H1 (cell line): ENCODE measurements around the gene AQP6. TPM values are rescaled to one million over a fixed set of nuclear protein-coding genes. Genes with fewer than 3 reads are reported as not detected.

Experiments
- CTCF ChIA-PET: fragments of 300-600 bp; sonication (Branson Sonifier 250); formaldehyde crosslinking; loops from one replicate; lab custom pipeline; 2021; ENCODE audit not compliant: partially characterized antibody; lab: Charles Lee
- POLR2A ChIA-PET: fragments of 300-600 bp; sonication (Branson Sonifier 250); formaldehyde crosslinking; loops from one replicate; lab custom pipeline; 2021; ENCODE audit warnings: inconsistent platforms; ENCODE audit not compliant: partially characterized antibody; lab: Charles Lee
- DNase-seq, 2 experiments: peaks; one replicate each; pipeline versions ENCODE4 v3.0.0 to v3.0.0-alpha.2; 2010 to 2022; ENCODE audit warnings: low spot score in 2 of 2, low read depth in 1 of 2, mixed read lengths in 1 of 2
- FAIRE-seq: peaks from 2 replicates; lab custom pipeline; 2011; peaks lifted over from hg19 to GRCh38; lab: Jason Lieb, UNC
- H2AFZ ChIP-seq: 2 replicates; pipeline ENCODE4 v1.8.1; 2012; ENCODE audit warnings: low read length, inconsistent platforms
- H2AK5ac ChIP-seq: 2 replicates; pipeline ENCODE4 v1.6.1; 2013; ENCODE audit warnings: low read depth, low read length
- H2BK120ac ChIP-seq: replicated peaks from 2 replicates; pipeline ENCODE3; 2013; ENCODE audit warnings: low read depth, low read length, inconsistent platforms
- H2BK12ac ChIP-seq: 2 replicates; pipeline ENCODE4 v1.6.1; 2013; ENCODE audit warnings: low read depth, low read length
- H2BK15ac ChIP-seq: 2 replicates; pipeline ENCODE4 v1.6.1; 2013; ENCODE audit warnings: low read length
- H2BK20ac ChIP-seq: 2 replicates; pipeline ENCODE4 v1.6.1; 2013; ENCODE audit warnings: low read length
- H2BK5ac ChIP-seq: 2 replicates; pipeline ENCODE4 v1.6.1; 2013; ENCODE audit warnings: low read depth, low read length
- H3K14ac ChIP-seq: 2 replicates; pipeline ENCODE4 v1.6.1; 2013; ENCODE audit warnings: inconsistent platforms; ENCODE audit not compliant: insufficient read length
- H3K18ac ChIP-seq: 2 replicates; pipeline ENCODE4 v1.6.1; 2013; ENCODE audit warnings: low read length; ENCODE audit errors: extremely low read depth
- H3K23ac ChIP-seq: 2 replicates; pipeline ENCODE4 v1.6.1; 2013; ENCODE audit warnings: inconsistent platforms; ENCODE audit not compliant: insufficient read length
- H3K23me2 ChIP-seq: 2 replicates; pipeline ENCODE4 v1.6.1; 2013; ENCODE audit warnings: low read depth, low read length
- H3K27ac ChIP-seq: 2 replicates; pipeline ENCODE4 v1.6.1; 2011; ENCODE audit warnings: low read depth, low read length, inconsistent platforms
- H3K27me3 ChIP-seq, 4 experiments: replicated peaks in 1 of 4; 1 replicate in 1 of 4; 2 replicates in 3 of 4; pipeline versions ENCODE4 v1.6.1 to v1.8.1; 2011 to 2013; ENCODE audit warnings: low read length in 3 of 4, mild to moderate bottlenecking in 3 of 4, inconsistent platforms in 2 of 4, mixed read lengths in 2 of 4, moderate library complexity in 1 of 4; ENCODE audit not compliant: control insufficient read depth in 3 of 4, insufficient read depth in 3 of 4; ENCODE audit errors: extremely low read depth in 1 of 4
- H3K36me3 ChIP-seq, 4 experiments: 2 replicates each; pipeline versions ENCODE4 v1.6.1 to v1.8.1; 2011 to 2013; ENCODE audit warnings: mild to moderate bottlenecking in 4 of 4, low read length in 3 of 4, moderate library complexity in 2 of 4, control low read depth in 1 of 4, inconsistent platforms in 1 of 4; ENCODE audit not compliant: insufficient read depth in 4 of 4, control insufficient read depth in 2 of 4
- H3K4ac ChIP-seq: replicated peaks from 2 replicates; pipeline ENCODE3; 2013; ENCODE audit warnings: low read length, low read depth, mixed read lengths, inconsistent platforms; ENCODE audit not compliant: insufficient read length
- H3K4me1 ChIP-seq, 4 experiments: replicated peaks in 1 of 4; 1 replicate in 1 of 4; 2 replicates in 3 of 4; pipeline versions ENCODE4 v1.6.1 to v1.8.1; 2011 to 2013; ENCODE audit warnings: low read length in 3 of 4, inconsistent platforms in 2 of 4, mixed read lengths in 1 of 4; ENCODE audit not compliant: insufficient read depth in 4 of 4, control insufficient read depth in 3 of 4
- H3K4me2 ChIP-seq, 2 experiments: 2 replicates each; pipeline versions ENCODE4 v1.6.1 to v1.8.1; 2011 to 2013; ENCODE audit warnings: low read depth in 2 of 2, low read length in 2 of 2, control low read depth in 1 of 2, inconsistent platforms in 1 of 2, mild to moderate bottlenecking in 1 of 2; ENCODE audit not compliant: insufficient read depth in 1 of 2
- H3K4me3 ChIP-seq, 4 experiments: fragments of 200-600, 300-600 bp in 1 of 4; sonication (generic), shearing (Covaris generic), sonication (Bioruptor Twin) in 1 of 4; 2 replicates each; pipeline versions ENCODE4 v1.5.1 to v1.8.1; 2011 to 2016; ENCODE audit warnings: low read length in 4 of 4, low read depth in 3 of 4, control low read depth in 2 of 4, inconsistent platforms in 2 of 4, mild to moderate bottlenecking in 2 of 4, mixed read lengths in 1 of 4, moderate library complexity in 1 of 4; ENCODE audit not compliant: insufficient read depth in 2 of 4; ENCODE audit errors: extremely low read depth in 1 of 4
- H3K56ac ChIP-seq: replicated peaks from 2 replicates; pipeline ENCODE3; 2013; ENCODE audit warnings: low read depth, mild to moderate bottlenecking, mixed read lengths, low read length, inconsistent platforms; ENCODE audit not compliant: insufficient read length
- H3K79me1 ChIP-seq: 2 replicates; pipeline ENCODE4 v1.6.1; 2013; ENCODE audit warnings: low read depth, low read length, control low read depth
- H3K79me2 ChIP-seq, 2 experiments: 2 replicates each; pipeline versions ENCODE4 v1.6.1 to v1.8.1; 2012 to 2013; ENCODE audit warnings: low read length in 2 of 2, mild to moderate bottlenecking in 2 of 2, inconsistent platforms in 1 of 2; ENCODE audit not compliant: insufficient read depth in 2 of 2, control insufficient read depth in 1 of 2
- H3K9ac ChIP-seq, 4 experiments: replicated peaks in 1 of 4; 1 replicate in 1 of 4; 2 replicates in 3 of 4; pipeline versions ENCODE4 v1.6.1 to v1.8.1; 2011 to 2013; ENCODE audit warnings: low read depth in 3 of 4, low read length in 3 of 4, control low read depth in 2 of 4, mild to moderate bottlenecking in 2 of 4, moderate library complexity in 2 of 4, inconsistent platforms in 1 of 4; ENCODE audit errors: extremely low read depth in 1 of 4
- H3K9me3 ChIP-seq, 2 experiments: 2 replicates each; pipeline versions ENCODE4 v1.6.1 to v1.8.1; 2012 to 2013; ENCODE audit warnings: mild to moderate bottlenecking in 2 of 2, moderate library complexity in 2 of 2, control low read depth in 1 of 2, inconsistent platforms in 1 of 2, low read depth in 1 of 2, low read length in 1 of 2, mixed read lengths in 1 of 2; ENCODE audit not compliant: insufficient read depth in 2 of 2
- H4K20me1 ChIP-seq, 2 experiments: replicated peaks in 1 of 2; 2 replicates each; pipeline versions ENCODE3 to v1.8.1; 2011 to 2013; ENCODE audit warnings: inconsistent platforms in 2 of 2, low read length in 2 of 2, mild to moderate bottlenecking in 1 of 2; ENCODE audit not compliant: insufficient read depth in 2 of 2, control insufficient read depth in 1 of 2
- H4K5ac ChIP-seq: 2 replicates; pipeline ENCODE4 v1.6.1; 2013; ENCODE audit warnings: low read length, low read depth, mixed read lengths, inconsistent platforms; ENCODE audit not compliant: insufficient read length
- H4K8ac ChIP-seq: 2 replicates; pipeline ENCODE4 v1.8.0; 2013; ENCODE audit warnings: mild to moderate bottlenecking, moderate library complexity, low read length, inconsistent platforms; ENCODE audit not compliant: insufficient read depth; ENCODE audit errors: extremely low read depth
- H4K91ac ChIP-seq: replicated peaks from 2 replicates; pipeline ENCODE3; 2013; ENCODE audit warnings: low read length, mixed read lengths, inconsistent platforms; ENCODE audit not compliant: insufficient read length
- CHD1 ChIP-seq: IDR thresholded peaks from 2 replicates; pipeline ENCODE4 v1.6.1; 2012; ENCODE audit warnings: low read depth, low read length, improper control_type of control experiment
- EGR1 ChIP-seq: IDR thresholded peaks from 2 replicates; pipeline ENCODE4 v1.6.1; 2011; ENCODE audit warnings: low read depth, low read length, borderline replicate concordance
- FOSL1 ChIP-seq: IDR thresholded peaks from 2 replicates; pipeline ENCODE4 v1.6.1; 2011; ENCODE audit warnings: mild to moderate bottlenecking, low read depth, low read length, moderate library complexity; ENCODE audit not compliant: insufficient read depth
- GTF2F1 ChIP-seq: IDR thresholded peaks from 2 replicates; pipeline ENCODE4 v1.6.1; 2012; ENCODE audit warnings: low read depth, low read length, improper control_type of control experiment, borderline replicate concordance
- KDM4A ChIP-seq: IDR thresholded peaks from one replicate; pipeline ENCODE4 v1.7.1; 2012; ENCODE audit warnings: low read depth, mild to moderate bottlenecking, moderate library complexity, low read length, inconsistent platforms; ENCODE audit not compliant: severe bottlenecking
- MAFK ChIP-seq: IDR thresholded peaks from 2 replicates; pipeline ENCODE4 v1.6.1; 2012; ENCODE audit warnings: low read depth, mild to moderate bottlenecking, improper control_type of control experiment, low read length
- RAD21 ChIP-seq, 2 experiments: IDR thresholded peaks in 1 of 2; conservative IDR thresholded peaks in 1 of 2; 2 replicates each; pipeline ENCODE4 v1.6.1; 2011; ENCODE audit warnings: low read depth in 2 of 2, low read length in 2 of 2, improper control_type of control experiment in 1 of 2, inconsistent platforms in 1 of 2, mild to moderate bottlenecking in 1 of 2, moderate library complexity in 1 of 2
- RFX5 ChIP-seq: IDR thresholded peaks from 2 replicates; pipeline ENCODE4 v1.6.1; 2011; ENCODE audit warnings: low read depth, low read length, improper control_type of control experiment, borderline replicate concordance
- SIN3A ChIP-seq, 2 experiments: IDR thresholded peaks in 1 of 2; conservative IDR thresholded peaks in 1 of 2; 2 replicates each; pipeline ENCODE4 v1.6.1; 2011 to 2012; ENCODE audit warnings: low read length in 2 of 2, improper control_type of control experiment in 1 of 2, low read depth in 1 of 2, mild to moderate bottlenecking in 1 of 2
- SP2 ChIP-seq: IDR thresholded peaks from 2 replicates; pipeline ENCODE4 v1.6.1; 2012; ENCODE audit warnings: mild to moderate bottlenecking, low read length, inconsistent platforms
- TAF1 ChIP-seq: IDR thresholded peaks from 2 replicates; pipeline ENCODE4 v1.6.1; 2011; ENCODE audit warnings: mild to moderate bottlenecking, low read depth, low read length
- WGBS, 2 experiments: shearing (Covaris generic) in 1 of 2; methylation state at CpG; one replicate each; pipeline versions ENCODE4 v1.1.6 to v1.1.7; 2013 to 2015; ENCODE audit warnings: low lambda C conversion rate in 2 of 2, mixed read lengths in 2 of 2, inconsistent platforms in 1 of 2, low coverage in 1 of 2, missing lambda C conversion rate in 1 of 2; ENCODE audit not compliant: insufficient replicate concordance in 2 of 2, insufficient coverage in 1 of 2, insufficient read length in 1 of 2; ENCODE audit errors: extremely low coverage in 1 of 2, missing lambda C conversion rate in 1 of 2; 5-methylcytosine and 5-hydroxymethylcytosine counted together
- polyA plus RNA-seq, 7 experiments: library from polyadenylated mRNA; depleted of rRNA in 3 of 7; stranded (reverse) in 5 of 7; unstranded in 2 of 7; fragments of >200 nt in 5 of 7; fragments of 200-250 nt in 2 of 7; gene quantifications; 1 replicate in 5 of 7; 2 replicates in 1 of 7; 4 replicates in 1 of 7; pipeline versions ENCODE4 v1.2.1 to v1.2.3, GENCODE V29; 2011 to 2013; ENCODE audit warnings: missing spikeins in 2 of 7, mixed read lengths in 2 of 7
- total RNA-seq: library from RNA; stranded (reverse); fragmentation: NEBNext Ultra II Directional; extraction: Animal tissue kit (Norgen Biotek cat#: 25700); gene quantifications from 2 replicates; pipeline ENCODE4 v1.2.1, GENCODE V29; 2021
- TF ChIP-seq, protein P1 (sequence below): IDR thresholded peaks from 2 replicates; pipeline ENCODE4 v1.6.1; 2012; ENCODE audit warnings: inconsistent platforms

The AQP6 gene
- total and polyA plus RNA-seq, 2 of the 8 experiments (the other 6 are each of a cell fraction or from before 2014, with no cell fraction given), result 0.03 to 0.17 TPM

- no peak overlapping the region for H4K91ac ChIP-seq
- H3K79me1 ChIP-seq, result 0 out of 2 replicates have a peak, but pooled peaks cover 2% of the 10 kb centered on the region
- 0 out of 2 replicates have a peak overlapping the region, but pooled peaks have one; percentile 14 for H2AFZ ChIP-seq
- no peak overlapping the region for H2AK5ac ChIP-seq
- no peaks in the 10 kb centered on the region; a peak in 1 of 7 replicates for H3K4me1 ChIP-seq
- no peak overlapping the region for H3K27ac ChIP-seq
- H3K36me3 ChIP-seq, result no peaks in the 10 kb centered on the region
- DNase-seq, result no peak
- H2BK5ac ChIP-seq, result no peak overlapping the region
- H3K18ac ChIP-seq, result no peak overlapping the region
- H2BK120ac ChIP-seq, result no peak overlapping the region
- 0 out of 2 replicates have a peak overlapping the region, but pooled peaks have one; percentile 23 for H2BK12ac ChIP-seq
- no peak overlapping the region for H3K9ac ChIP-seq
- no peak overlapping the region for H2BK15ac ChIP-seq
- H3K9me3 ChIP-seq, result no peaks in the 10 kb centered on the region
- POLR2A ChIA-PET, result interaction anchor here (1.1 kb wide), 1 partner anchor 8 kb away, joined by 3 read pairs; no protein-coding TSS in a partner anchor
- H3K14ac ChIP-seq, result no peak overlapping the region
- no peak overlapping the region for H4K8ac ChIP-seq
- H3K27me3 ChIP-seq, result no peaks in the 10 kb centered on the region
- H3K79me2 ChIP-seq, result no peaks in the 10 kb centered on the region
- H3K23ac ChIP-seq, result no peak overlapping the region
- no peak overlapping the region for H3K4ac ChIP-seq
- H2BK20ac ChIP-seq, result no peak overlapping the region
- H3K4me3 ChIP-seq, result no peak overlapping the region
- CTCF ChIA-PET, result interaction anchor here (1.0 to 1.5 kb wide), 3 partner anchors 22 to 40 kb away, joined by 3 to 4 read pairs (median 3); no protein-coding TSS in a partner anchor
- no peak overlapping the region for H4K5ac ChIP-seq
- no peak overlapping the region for H3K56ac ChIP-seq
- H4K20me1 ChIP-seq, result peaks cover 0 to 2% of the 10 kb centered on the region in 2 experiments
- WGBS, 2 experiments, result 89% methylated on average over 7 of the region's 7 CpGs; no CpG with 5 or more reads in 1 of the 2 experiments
- H3K23me2 ChIP-seq, result 0 out of 2 replicates have a peak, but pooled peaks cover 2% of the 10 kb centered on the region
- FAIRE-seq, result no peak
- H3K4me2 ChIP-seq, result no peak overlapping the region
- no peak for TF ChIP-seq TAF1
- TF ChIP-seq GTF2F1, result no peak
- no peak for TF ChIP-seq RFX5
- no peak for TF ChIP-seq SP2
- TF ChIP-seq, protein P1, sequence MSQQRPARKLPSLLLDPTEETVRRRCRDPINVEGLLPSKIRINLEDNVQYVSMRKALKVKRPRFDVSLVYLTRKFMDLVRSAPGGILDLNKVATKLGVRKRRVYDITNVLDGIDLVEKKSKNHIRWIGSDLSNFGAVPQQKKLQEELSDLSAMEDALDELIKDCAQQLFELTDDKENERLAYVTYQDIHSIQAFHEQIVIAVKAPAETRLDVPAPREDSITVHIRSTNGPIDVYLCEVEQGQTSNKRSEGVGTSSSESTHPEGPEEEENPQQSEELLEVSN, result no peak
- no peak for TF ChIP-seq EGR1
- TF ChIP-seq SIN3A (conservative IDR thresholded peaks at IDR 0.05 in 1 of 2, IDR thresholded peaks at IDR 0.05 in 1 of 2; ENCODE audit: low read depth in 1 of 2, low read length in 2 of 2), result no peak
- TF ChIP-seq FOSL1, result no peak
- no peak for TF ChIP-seq CHD1
- no peak for TF ChIP-seq RAD21 (IDR thresholded peaks at IDR 0.05 in 1 of 2, conservative IDR thresholded peaks at IDR 0.05 in 1 of 2; ENCODE audit: low read depth in 2 of 2, low read length in 2 of 2)
- no peak for TF ChIP-seq MAFK
- no peak for TF ChIP-seq KDM4A
Measured at GRCh38 chr12:49923035-49923644, 49.6 kb upstream of the AQP6 start.
